Fibroblast of lung (primary cell): ENCODE results near the gene MOB1A. TPM values are rescaled to one million over a fixed set of nuclear protein-coding genes. Genes with fewer than 3 reads are reported as not detected.

ENCODE experiments used
- DNase-seq, 2 donors: peaks; one replicate each; pipeline versions ENCODE4 v3.0.0 to v3.0.0-alpha.2; 2010; ENCODE audit warnings: low read depth in 2 of 2
- H2AFZ ChIP-seq: 2 replicates; pipeline ENCODE4 v1.5.1; 2012; ENCODE audit warnings: low read length, control low read depth, inconsistent platforms
- H3K27ac ChIP-seq: 2 replicates; pipeline ENCODE4 v1.5.1; 2011; ENCODE audit warnings: low read length, control low read depth; ENCODE audit not compliant: insufficient read depth
- H3K27me3 ChIP-seq: 2 replicates; pipeline ENCODE4 v1.5.1; 2011; ENCODE audit warnings: mild to moderate bottlenecking, low read length; ENCODE audit not compliant: control insufficient read depth, insufficient read depth
- H3K36me3 ChIP-seq: 2 replicates; pipeline ENCODE4 v1.5.1; 2011; ENCODE audit warnings: low read length; ENCODE audit not compliant: control insufficient read depth, insufficient read depth
- H3K4me1 ChIP-seq: 2 replicates; pipeline ENCODE4 v1.5.1; 2011; ENCODE audit warnings: low read length; ENCODE audit not compliant: control insufficient read depth, insufficient read depth; ENCODE audit errors: extremely low read depth
- H3K4me2 ChIP-seq: 2 replicates; pipeline ENCODE4 v1.5.1; 2011; ENCODE audit warnings: low read length, control low read depth; ENCODE audit not compliant: insufficient read depth; ENCODE audit errors: extremely low read depth
- H3K4me3 ChIP-seq, 4 experiments: fragments of 200-600 bp in 1 of 4; sonication (generic) in 1 of 4; replicated peaks in 1 of 4; 2 replicates each; pipeline ENCODE4 v1.5.1; 2011 to 2016; ENCODE audit warnings: low read length in 4 of 4, low read depth in 3 of 4, mild to moderate bottlenecking in 3 of 4, control low read depth in 2 of 4, inconsistent platforms in 1 of 4, mixed read lengths in 1 of 4; ENCODE audit not compliant: insufficient read depth in 1 of 4; ENCODE audit errors: control extremely low read depth in 1 of 4
- H3K79me2 ChIP-seq: 2 replicates; pipeline ENCODE4 v1.5.1; 2012; ENCODE audit warnings: mild to moderate bottlenecking, low read length, inconsistent platforms; ENCODE audit not compliant: control insufficient read depth, insufficient read depth
- H3K9ac ChIP-seq: 2 replicates; pipeline ENCODE4 v1.5.1; 2011; ENCODE audit warnings: mild to moderate bottlenecking, low read length, control low read depth; ENCODE audit not compliant: insufficient read depth
- H3K9me3 ChIP-seq: 2 replicates; pipeline ENCODE4 v1.5.1; 2012; ENCODE audit warnings: low read depth, low read length; ENCODE audit not compliant: control insufficient read depth, insufficient read depth
- H4K20me1 ChIP-seq: 2 replicates; pipeline ENCODE4 v1.5.1; 2011; ENCODE audit warnings: low read length; ENCODE audit not compliant: control insufficient read depth, insufficient read depth; ENCODE audit errors: extremely low read depth
- EZH2 ChIP-seq: IDR thresholded peaks from 2 replicates; pipeline ENCODE4 v1.5.1; 2012; ENCODE audit warnings: low read length, control low read depth, mild to moderate bottlenecking; ENCODE audit errors: missing control alignments
- polyA plus RNA-seq, 2 donors: library from polyadenylated mRNA; depleted of rRNA in 1 of 2; stranded (reverse) in 1 of 2; unstranded in 1 of 2; fragments of >200 nt; gene quantifications; 2 replicates each; pipeline ENCODE4 v1.2.1, GENCODE V29; 2011 to 2012; ENCODE audit warnings: missing spikeins in 1 of 2
- total RNA-seq: library from RNA; depleted of rRNA; stranded (reverse); fragments of >200 nt; gene quantifications from 2 replicates; pipeline ENCODE4 v1.2.1, GENCODE V29; 2014
- TF ChIP-seq, protein P1 (sequence below), 2 donors: IDR thresholded peaks in 1 of 2; conservative IDR thresholded peaks in 1 of 2; 1 replicate in 1 of 2; 2 replicates in 1 of 2; pipeline ENCODE4 v1.5.1; 2011 to 2012; ENCODE audit warnings: low read length in 2 of 2, control low read depth in 1 of 2, inconsistent platforms in 1 of 2, low read depth in 1 of 2, mild to moderate bottlenecking in 1 of 2

The MOB1A gene
- total and polyA plus RNA-seq, 2 donors (not counting 1 experiment from before 2014, with no cell fraction given) = 80.3 to 87.4 TPM

DNA sequence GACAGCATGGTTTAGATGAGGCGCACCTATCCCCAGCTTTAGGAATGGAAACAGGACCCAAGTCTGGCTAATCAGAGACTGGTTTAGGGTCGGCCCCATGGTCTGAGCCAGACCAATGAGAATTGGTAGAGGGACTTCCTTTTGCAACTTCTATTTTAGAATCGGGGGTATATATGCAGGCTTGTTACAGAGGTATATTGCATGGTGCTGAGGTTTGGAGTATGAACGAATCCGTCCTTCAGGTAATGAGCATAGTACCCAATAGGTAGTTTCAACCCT, 29.5 kb downstream of the MOB1A start:
- peaks cover 9% of the 10 kb centered on the region for H3K79me2 ChIP-seq
- H3K4me2 ChIP-seq = no peak overlapping the region
- H2AFZ ChIP-seq = no peak overlapping the region
- H3K4me3 ChIP-seq = no peak overlapping the region
- no peaks in the 10 kb centered on the region for H4K20me1 ChIP-seq
- H3K9me3 ChIP-seq = no peaks in the 10 kb centered on the region
- H3K4me1 ChIP-seq = peaks cover 7% of the 10 kb centered on the region
- TF ChIP-seq, protein P1, sequence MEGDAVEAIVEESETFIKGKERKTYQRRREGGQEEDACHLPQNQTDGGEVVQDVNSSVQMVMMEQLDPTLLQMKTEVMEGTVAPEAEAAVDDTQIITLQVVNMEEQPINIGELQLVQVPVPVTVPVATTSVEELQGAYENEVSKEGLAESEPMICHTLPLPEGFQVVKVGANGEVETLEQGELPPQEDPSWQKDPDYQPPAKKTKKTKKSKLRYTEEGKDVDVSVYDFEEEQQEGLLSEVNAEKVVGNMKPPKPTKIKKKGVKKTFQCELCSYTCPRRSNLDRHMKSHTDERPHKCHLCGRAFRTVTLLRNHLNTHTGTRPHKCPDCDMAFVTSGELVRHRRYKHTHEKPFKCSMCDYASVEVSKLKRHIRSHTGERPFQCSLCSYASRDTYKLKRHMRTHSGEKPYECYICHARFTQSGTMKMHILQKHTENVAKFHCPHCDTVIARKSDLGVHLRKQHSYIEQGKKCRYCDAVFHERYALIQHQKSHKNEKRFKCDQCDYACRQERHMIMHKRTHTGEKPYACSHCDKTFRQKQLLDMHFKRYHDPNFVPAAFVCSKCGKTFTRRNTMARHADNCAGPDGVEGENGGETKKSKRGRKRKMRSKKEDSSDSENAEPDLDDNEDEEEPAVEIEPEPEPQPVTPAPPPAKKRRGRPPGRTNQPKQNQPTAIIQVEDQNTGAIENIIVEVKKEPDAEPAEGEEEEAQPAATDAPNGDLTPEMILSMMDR (conservative IDR thresholded peaks at IDR 0.05 in 1 of 2, IDR thresholded peaks at IDR 0.05 in 1 of 2; ENCODE audit: low read depth in 1 of 2, low read length in 2 of 2) = no peak
- no peak for TF ChIP-seq EZH2
- no peak for DNase-seq
- H3K36me3 ChIP-seq = peaks cover 3% of the 10 kb centered on the region
- no peaks in the 10 kb centered on the region for H3K27me3 ChIP-seq
- no peak overlapping the region for H3K9ac ChIP-seq
- no peak overlapping the region for H3K27ac ChIP-seq

DNA sequence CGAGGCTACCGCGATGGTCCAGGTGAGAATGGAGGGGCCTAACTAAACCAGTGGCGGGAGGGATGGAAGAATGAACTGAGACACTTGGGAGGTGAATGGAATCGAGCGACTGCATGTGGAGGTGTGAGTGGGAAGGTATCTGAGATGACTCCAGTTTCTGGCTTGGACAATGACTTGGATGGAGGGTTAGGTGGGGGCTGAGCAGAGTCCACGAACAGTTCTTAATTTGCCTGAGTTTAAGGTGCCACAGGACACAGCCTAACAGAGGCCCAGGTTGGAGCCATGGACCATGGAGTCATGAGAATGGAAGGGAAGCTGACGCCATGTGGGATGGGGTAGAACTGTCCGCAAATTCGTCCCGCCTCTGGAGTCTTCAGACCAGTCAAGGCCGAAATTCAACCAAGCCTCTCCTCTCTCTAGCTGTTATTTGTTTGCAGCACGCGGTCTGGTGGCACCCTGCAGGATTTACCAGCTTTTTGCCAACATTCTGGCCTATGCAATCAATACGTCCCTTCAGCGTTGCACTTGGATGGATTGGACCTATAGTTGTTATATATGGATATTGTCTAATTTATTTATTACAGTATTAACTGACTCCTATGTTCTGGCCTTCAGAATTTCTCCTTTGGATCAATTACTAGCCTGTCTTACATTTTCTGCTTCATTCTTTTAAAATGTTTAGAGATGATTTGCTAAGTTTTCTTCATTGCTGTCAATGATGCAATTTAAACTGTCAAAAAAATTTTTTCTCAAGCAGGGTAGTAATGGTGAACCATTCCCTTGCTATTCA, 30.0 kb downstream of the MOB1A start:
- Histone ChIP-seq H3K36me3 (peaks cover 3% of the 10 kb centered on the region), H3K79me2 (peaks cover 9% of the 10 kb centered on the region), H3K4me3 (peak overlapping the region; percentile 70 to 87 (median 77)), H3K4me2 (peak overlapping the region; percentile 97), H3K9me3 (no peaks in the 10 kb centered on the region), H3K4me1 (peaks cover 7% of the 10 kb centered on the region), H2AFZ (peak overlapping the region; percentile 97), H3K27ac (peak overlapping the region; percentile 68), H3K27me3 (no peaks in the 10 kb centered on the region), H4K20me1 (no peaks in the 10 kb centered on the region), H3K9ac (peak overlapping the region; percentile 64)
- DNase-seq = peak in 1 of 2 donors; percentile 3
- TF ChIP-seq, protein P1 (conservative IDR thresholded peaks at IDR 0.05 in 1 of 2, IDR thresholded peaks at IDR 0.05 in 1 of 2; ENCODE audit: low read depth in 1 of 2, low read length in 2 of 2) = no peak
- TF ChIP-seq EZH2 = no peak

DNA sequence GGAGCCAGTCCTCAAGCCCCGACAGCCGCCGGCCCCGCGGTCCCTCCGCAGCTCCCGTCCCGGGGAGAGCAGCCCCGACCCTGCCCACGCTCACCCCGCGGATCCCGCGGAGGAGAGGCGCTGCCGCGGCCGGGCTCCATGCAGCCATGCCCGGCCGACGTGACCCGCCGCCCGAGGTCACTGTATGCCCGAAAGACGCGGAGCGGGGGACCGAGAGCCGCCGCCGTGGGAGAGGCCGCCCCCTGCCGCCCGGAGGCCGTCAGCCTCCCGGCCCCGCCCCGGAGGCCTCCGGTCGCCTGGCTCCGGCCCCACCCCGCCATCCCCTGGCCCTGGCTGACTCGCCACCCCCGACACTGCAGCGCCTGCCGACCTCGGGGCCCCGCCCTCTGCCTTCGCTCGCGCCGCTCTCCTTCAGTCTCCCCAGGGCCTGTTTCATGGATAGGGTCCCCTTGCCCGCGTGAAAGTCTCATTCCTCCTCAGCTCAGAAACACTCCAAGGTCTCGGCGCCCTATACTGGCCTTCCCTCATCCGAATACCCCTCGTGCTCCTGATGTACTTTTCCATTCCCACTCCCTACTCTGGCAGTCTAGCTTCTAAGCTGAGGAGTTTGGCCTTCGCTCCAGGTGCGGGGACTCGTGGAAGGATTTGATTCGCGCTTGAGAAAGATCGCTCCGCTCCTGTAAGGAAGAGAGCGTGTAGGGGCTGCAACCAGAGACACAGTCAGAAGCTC, 30.8 kb downstream of the MOB1A start, which contains the start of gene BOLA3:
TSS of gene BOLA3 (minus strand) at position 186 of the 730 bp plus-strand sequence. CDS start at position 148, 38 bp downstream.
- peak within 1 kb of the TSS; percentile 64 for H3K9ac ChIP-seq
- H3K4me1 ChIP-seq = peaks cover 7% of the 10 kb centered on the region
- peak within 1 kb of the TSS; percentile 68 for H3K27ac ChIP-seq
- no peaks in the 10 kb centered on the region for H3K9me3 ChIP-seq
- peaks cover 3% of the 10 kb centered on the region for H3K36me3 ChIP-seq
- peak within 1 kb of the TSS; percentile 97 for H2AFZ ChIP-seq
- DNase-seq = peak; percentile 70 to 75
- no peaks in the 10 kb centered on the region for H4K20me1 ChIP-seq
- H3K4me3 ChIP-seq = peak within 1 kb of the TSS; percentile 80 to 87 (median 83)
- no peak for TF ChIP-seq EZH2
- TF ChIP-seq, protein P1 (conservative IDR thresholded peaks at IDR 0.05 in 1 of 2, IDR thresholded peaks at IDR 0.05 in 1 of 2; ENCODE audit: low read depth in 1 of 2, low read length in 2 of 2) = peak in 1 of 2 donors; percentile 33
- peaks cover 9% of the 10 kb centered on the region for H3K79me2 ChIP-seq
- no peaks in the 10 kb centered on the region for H3K27me3 ChIP-seq
- peak within 1 kb of the TSS; percentile 97 for H3K4me2 ChIP-seq
